DND-41 (cell line): ENCODE measurements around the gene DACH2.

Source experiments
- ATAC-seq: fragments of 200-7000 bp; cut with Tn5 transposase; 3 replicates; pipeline ENCODE4 v1.9.1; 2021; ENCODE audit warnings: low read depth; ENCODE audit not compliant: insufficient read depth
- DNase-seq: peaks from one replicate; pipeline ENCODE4 v3.0.0-alpha.2; 2020
- H2AFZ ChIP-seq: 2 replicates; pipeline ENCODE4 v1.6.0; 2012; ENCODE audit warnings: low read depth, low read length
- H3K27ac ChIP-seq: 2 replicates; pipeline ENCODE4 v1.5.1; 2012; ENCODE audit warnings: low read length, inconsistent platforms
- H3K27me3 ChIP-seq: fragments of 200-600 bp; sonication (generic); 2 replicates; pipeline ENCODE4 v1.6.0; 2012; ENCODE audit warnings: low read length, mild to moderate bottlenecking, inconsistent platforms; ENCODE audit not compliant: insufficient read depth, poor library complexity
- H3K36me3 ChIP-seq: 2 replicates; pipeline ENCODE4 v1.5.1; 2012; ENCODE audit warnings: low read length, inconsistent platforms; ENCODE audit not compliant: insufficient read depth
- H3K4me1 ChIP-seq: 2 replicates; pipeline ENCODE4 v1.5.1; 2012; ENCODE audit warnings: mild to moderate bottlenecking, low read length; ENCODE audit not compliant: insufficient read depth
- H3K4me2 ChIP-seq: 2 replicates; pipeline ENCODE4 v1.6.0; 2012; ENCODE audit warnings: mild to moderate bottlenecking, moderate library complexity, low read length, inconsistent platforms; ENCODE audit not compliant: insufficient read depth
- H3K4me3 ChIP-seq, 2 experiments: fragments of 200-600 bp in 1 of 2; shearing (Covaris generic) in 1 of 2; 2 replicates each; pipeline ENCODE4 v1.5.1; 2012 to 2016; ENCODE audit warnings: inconsistent platforms in 2 of 2, low read length in 2 of 2, mild to moderate bottlenecking in 2 of 2, low read depth in 1 of 2, moderate library complexity in 1 of 2
- H3K79me2 ChIP-seq: 2 replicates; pipeline ENCODE4 v1.6.0; 2012; ENCODE audit warnings: low read length, inconsistent platforms; ENCODE audit not compliant: insufficient read depth
- H3K9ac ChIP-seq: 2 replicates; pipeline ENCODE4 v1.6.0; 2012; ENCODE audit warnings: low read depth, mild to moderate bottlenecking, inconsistent platforms, low read length, moderate library complexity
- H3K9me3 ChIP-seq: 2 replicates; pipeline ENCODE4 v1.5.1; 2012; ENCODE audit warnings: low read length, moderate library complexity, mild to moderate bottlenecking, inconsistent platforms; ENCODE audit not compliant: insufficient read depth, severe bottlenecking
- H4K20me1 ChIP-seq: 2 replicates; pipeline ENCODE4 v1.6.0; 2012; ENCODE audit warnings: low read length; ENCODE audit not compliant: insufficient read depth
- CTCF ChIP-seq: IDR thresholded peaks from 2 replicates; pipeline ENCODE4 v1.5.1; 2012; ENCODE audit warnings: borderline replicate concordance, low read length, moderate library complexity, mild to moderate bottlenecking; ENCODE audit not compliant: poor library complexity, severe bottlenecking; ENCODE audit errors: extremely low read depth
- EZH2 ChIP-seq: IDR thresholded peaks from 3 replicates; pipeline ENCODE4 v1.6.1; 2012; ENCODE audit warnings: borderline replicate concordance, low read depth, mild to moderate bottlenecking, moderate library complexity, low read length, inconsistent platforms; ENCODE audit not compliant: severe bottlenecking

DACH2 gene

GRCh38 chrX:86829786-86830185, 681.5 kb downstream of the DACH2 start:
- Histone ChIP-seq H3K9ac (no peak overlapping the region), H2AFZ (no peak overlapping the region), H3K4me3 (no peak overlapping the region), H3K79me2 (no peaks in the 10 kb centered on the region), H3K9me3 (no peaks in the 10 kb centered on the region), H3K27me3 (no peaks in the 10 kb centered on the region), H3K36me3 (no peaks in the 10 kb centered on the region), H3K27ac (no peak overlapping the region), H4K20me1 (no peaks in the 10 kb centered on the region), H3K4me2 (no peak overlapping the region), H3K4me1 (no peaks in the 10 kb centered on the region)
- ATAC-seq (no peak), DNase-seq (no peak)
- TF ChIP-seq EZH2 (no peak), CTCF (no peak)

GRCh38 chrX:86830685-86831084, 682.4 kb downstream of the DACH2 start:
- no peak for TF ChIP-seq EZH2
- TF ChIP-seq CTCF = no peak
- Histone ChIP-seq H3K9ac (no peak overlapping the region), H3K4me1 (no peaks in the 10 kb centered on the region), H3K27ac (no peak overlapping the region), H3K36me3 (no peaks in the 10 kb centered on the region), H3K27me3 (no peaks in the 10 kb centered on the region), H3K4me2 (no peak overlapping the region), H3K79me2 (no peaks in the 10 kb centered on the region), H3K9me3 (no peaks in the 10 kb centered on the region), H2AFZ (no peak overlapping the region), H4K20me1 (no peaks in the 10 kb centered on the region), H3K4me3 (no peak overlapping the region)
- no peak for ATAC-seq
- DNase-seq = no peak

- Histone ChIP-seq H2AFZ (no peak overlapping the region), H3K79me2 (no peaks in the 10 kb centered on the region), H3K9ac (no peak overlapping the region), H3K27ac (no peak overlapping the region), H3K4me3 (no peak overlapping the region), H3K4me1 (no peaks in the 10 kb centered on the region), H4K20me1 (no peaks in the 10 kb centered on the region), H3K27me3 (no peaks in the 10 kb centered on the region), H3K9me3 (no peaks in the 10 kb centered on the region), H3K36me3 (no peaks in the 10 kb centered on the region), H3K4me2 (no peak overlapping the region)
- no peak for TF ChIP-seq EZH2
- TF ChIP-seq CTCF = no peak
- DNase-seq (no peak), ATAC-seq (no peak)
Observed at GRCh38 chrX:86845101-86845500, 696.9 kb downstream of the DACH2 start.
